HepG2 (cell line): Measurements from ENCODE around the gene COLGALT1. TPM values are rescaled to one million over a fixed set of nuclear protein-coding genes. Genes with fewer than 3 reads are reported as not detected.
A peak's percentile ranks its signal among the peaks of the same experiment; 100 is the strongest.

Experiments
- HCFC1 ChIP-seq: fragments of 150-350 bp; IDR thresholded peaks from 2 replicates; pipeline ENCODE4 v1.6.1; 2014; ENCODE audit warnings: low read depth, low read length
- KAT8 ChIP-seq: IDR thresholded peaks from 2 replicates; pipeline ENCODE4 v1.6.1; 2016; ENCODE audit warnings: missing genetic modification reagents, missing compliant biosample characterization
- KLF6 ChIP-seq: IDR thresholded peaks from 2 replicates; pipeline ENCODE4 v1.8.0; 2016; ENCODE audit warnings: missing biosample characterization, missing genetic modification reagents
- MED13 ChIP-seq: sonication (generic); formaldehyde crosslinking; IDR thresholded peaks from 2 replicates; pipeline ENCODE4 v1.5.0; 2020; ENCODE audit warnings: missing genetic modification reagents
- MXD1 ChIP-seq: sonication (generic); formaldehyde crosslinking; IDR thresholded peaks from 2 replicates; pipeline ENCODE4 v1.4.0; 2020; ENCODE audit warnings: mild to moderate bottlenecking, missing genetic modification reagents
- NFYC ChIP-seq: IDR thresholded peaks from 2 replicates; pipeline ENCODE4 v1.6.1; 2016; ENCODE audit warnings: missing genetic modification reagents, missing compliant biosample characterization
- NR2C2 ChIP-seq: sonication (generic); formaldehyde crosslinking; IDR thresholded peaks from 2 replicates; pipeline ENCODE4 v1.4.0; 2020; ENCODE audit warnings: missing genetic modification reagents, mild to moderate bottlenecking, moderate library complexity, borderline replicate concordance
- PAXIP1 ChIP-seq: sonication (generic); formaldehyde crosslinking; conservative IDR thresholded peaks from 2 replicates; pipeline ENCODE4 v1.4.0; 2020; ENCODE audit warnings: mild to moderate bottlenecking, missing genetic modification reagents, moderate library complexity
- RARA ChIP-seq: IDR thresholded peaks from 2 replicates; pipeline ENCODE4 v1.6.1; 2016; ENCODE audit warnings: missing genetic modification reagents, missing compliant biosample characterization
- SP4 ChIP-seq: sonication (generic); formaldehyde crosslinking; IDR thresholded peaks from 2 replicates; pipeline ENCODE4 v1.8.1; 2023; ENCODE audit warnings: mild to moderate bottlenecking, missing genetic modification reagents
- SUZ12 ChIP-seq: fragments of 150-350 bp; IDR thresholded peaks from 2 replicates; pipeline ENCODE4 v1.6.1; 2014; ENCODE audit warnings: low read depth, low read length
- TAF1 ChIP-seq: sonication (generic); formaldehyde crosslinking; IDR thresholded peaks from 2 replicates; pipeline ENCODE4 v1.4.0; 2020; ENCODE audit warnings: missing genetic modification reagents
- TFE3 ChIP-seq: IDR thresholded peaks from 2 replicates; pipeline ENCODE4 v1.6.1; 2016
- YY1 ChIP-seq: IDR thresholded peaks from 2 replicates; pipeline ENCODE4 v1.6.1; 2011; ENCODE audit warnings: low read length, low read depth, moderate library complexity, mild to moderate bottlenecking; ENCODE audit not compliant: insufficient read depth, insufficient replicate concordance
- ZBTB34 ChIP-seq: sonication (generic); formaldehyde crosslinking; IDR thresholded peaks from 2 replicates; pipeline ENCODE4 v1.8.0; 2022; ENCODE audit warnings: mild to moderate bottlenecking, missing genetic modification reagents
- ZBTB7B ChIP-seq: sonication (generic); formaldehyde crosslinking; IDR thresholded peaks from 2 replicates; pipeline ENCODE4 v1.4.0; 2020; ENCODE audit warnings: missing genetic modification reagents
- ZC3H4 ChIP-seq: sonication (generic); formaldehyde crosslinking; IDR thresholded peaks from 2 replicates; pipeline ENCODE4 v1.4.0; 2020; ENCODE audit warnings: missing genetic modification reagents, borderline replicate concordance
- ZNF143 ChIP-seq: sonication (generic); formaldehyde crosslinking; IDR thresholded peaks from 2 replicates; pipeline ENCODE4 v1.4.0; 2020; ENCODE audit warnings: missing genetic modification reagents
- ZNF205 ChIP-seq: IDR thresholded peaks from 2 replicates; pipeline ENCODE4 v1.6.1; 2018; ENCODE audit warnings: missing biosample characterization, missing genetic modification reagents
- ZNF335 ChIP-seq: sonication (generic); formaldehyde crosslinking; IDR thresholded peaks from 2 replicates; pipeline ENCODE4 v1.4.0; 2020; ENCODE audit warnings: missing genetic modification reagents
- ZNF367 ChIP-seq: sonication (generic); formaldehyde crosslinking; IDR thresholded peaks from 2 replicates; pipeline ENCODE4 v1.4.0; 2020; ENCODE audit warnings: missing genetic modification reagents, borderline replicate concordance
- ZNF547 ChIP-seq: sonication (generic); formaldehyde crosslinking; IDR thresholded peaks from 2 replicates; pipeline ENCODE4 v1.5.1; 2020; ENCODE audit warnings: mild to moderate bottlenecking, missing genetic modification reagents
- ZNF761 ChIP-seq: sonication (generic); formaldehyde crosslinking; conservative IDR thresholded peaks from 2 replicates; pipeline ENCODE4 v1.4.0; 2020; ENCODE audit warnings: mild to moderate bottlenecking, missing genetic modification reagents
- ZZZ3 ChIP-seq: sonication (generic); formaldehyde crosslinking; IDR thresholded peaks from 2 replicates; pipeline ENCODE4 v1.4.0; 2020; ENCODE audit warnings: missing genetic modification reagents, mild to moderate bottlenecking, borderline replicate concordance
- polyA plus RNA-seq, 8 experiments: library from polyadenylated mRNA; depleted of rRNA in 3 of 8; stranded (reverse) in 7 of 8; unstranded in 1 of 8; fragments of >200 nt; fragmentation: Illumina TruSeq in 4 of 8; extraction: Trizol in 4 of 8; gene quantifications; 2 replicates each; pipeline versions ENCODE4 v1.2.1 to v1.2.3, GENCODE V29; 2011 to 2016; ENCODE audit warnings: low read depth in 4 of 8, missing spikeins in 1 of 8, mixed read lengths in 1 of 8; ENCODE audit not compliant: insufficient read depth in 1 of 8
- total RNA-seq, 5 experiments: library from RNA; depleted of rRNA; stranded (reverse); fragments of >200 nt; fragmentation: Illumina TruSeq; extraction: Trizol; gene quantifications; 2 replicates each; pipeline ENCODE4 v1.2.3, GENCODE V29; 2016; ENCODE audit warnings: low read depth in 1 of 5
- TF ChIP-seq, protein P1 (sequence below): IDR thresholded peaks from 2 replicates; pipeline ENCODE4 v1.6.1; 2016; ENCODE audit warnings: missing genetic modification reagents, missing compliant biosample characterization

The COLGALT1 gene
- total and polyA plus RNA-seq, 2 of the 13 experiments (the other 11 are each of a cell fraction or from before 2014, with no cell fraction given), result 58.0 to 211 TPM

- TF ChIP-seq KAT8 (CRISPR knock-in tag), result 0 out of 2 replicates have a peak, but pooled peaks have one; percentile 11
- TF ChIP-seq, protein P1, sequence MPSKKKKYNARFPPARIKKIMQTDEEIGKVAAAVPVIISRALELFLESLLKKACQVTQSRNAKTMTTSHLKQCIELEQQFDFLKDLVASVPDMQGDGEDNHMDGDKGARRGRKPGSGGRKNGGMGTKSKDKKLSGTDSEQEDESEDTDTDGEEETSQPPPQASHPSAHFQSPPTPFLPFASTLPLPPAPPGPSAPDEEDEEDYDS (CRISPR knock-in tag), result no peak
- no peak for TF ChIP-seq ZC3H4 (CRISPR knock-in tag)
- TF ChIP-seq ZNF205 (CRISPR knock-in tag), result no peak
- no peak for TF ChIP-seq ZNF761 (CRISPR knock-in tag)
- no peak for TF ChIP-seq ZNF547 (CRISPR knock-in tag)
- TF ChIP-seq MXD1 (CRISPR knock-in tag), result no peak
- TF ChIP-seq SUZ12, result peak; percentile 20; the same call in 1 of the 2 replicates
- TF ChIP-seq RARA (CRISPR knock-in tag), result no peak
- TF ChIP-seq ZNF367, result no peak
- no peak for TF ChIP-seq SP4 (CRISPR knock-in tag)
- no peak for TF ChIP-seq ZBTB7B (CRISPR knock-in tag)
- peak; percentile 85 for TF ChIP-seq NFYC (CRISPR knock-in tag)
- no peak for TF ChIP-seq PAXIP1 (CRISPR knock-in tag)
- TF ChIP-seq ZZZ3, result no peak
- no peak for TF ChIP-seq NR2C2 (CRISPR knock-in tag)
- no peak for TF ChIP-seq MED13 (CRISPR knock-in tag)
- peak; percentile 85 for TF ChIP-seq ZNF143 (CRISPR knock-in tag)
- TF ChIP-seq ZBTB34 (CRISPR knock-in tag), result no peak
- no peak for TF ChIP-seq ZNF335 (CRISPR knock-in tag)
- 0 out of 2 replicates have a peak, but pooled peaks have one; percentile 17 for TF ChIP-seq TFE3 (CRISPR knock-in tag)
- 0 out of 2 replicates have a peak, but pooled peaks have one; percentile 27 for TF ChIP-seq TAF1 (CRISPR knock-in tag)
- peak; percentile 61 for TF ChIP-seq HCFC1
- no peak for TF ChIP-seq YY1
- TF ChIP-seq KLF6, result no peak
Measured at GRCh38 chr19:17610384-17610783, 54.9 kb downstream of the COLGALT1 start (continued).
